Measurements from ENCODE around the gene SF3B3.

- TF ChIP-seq, protein P1, sequence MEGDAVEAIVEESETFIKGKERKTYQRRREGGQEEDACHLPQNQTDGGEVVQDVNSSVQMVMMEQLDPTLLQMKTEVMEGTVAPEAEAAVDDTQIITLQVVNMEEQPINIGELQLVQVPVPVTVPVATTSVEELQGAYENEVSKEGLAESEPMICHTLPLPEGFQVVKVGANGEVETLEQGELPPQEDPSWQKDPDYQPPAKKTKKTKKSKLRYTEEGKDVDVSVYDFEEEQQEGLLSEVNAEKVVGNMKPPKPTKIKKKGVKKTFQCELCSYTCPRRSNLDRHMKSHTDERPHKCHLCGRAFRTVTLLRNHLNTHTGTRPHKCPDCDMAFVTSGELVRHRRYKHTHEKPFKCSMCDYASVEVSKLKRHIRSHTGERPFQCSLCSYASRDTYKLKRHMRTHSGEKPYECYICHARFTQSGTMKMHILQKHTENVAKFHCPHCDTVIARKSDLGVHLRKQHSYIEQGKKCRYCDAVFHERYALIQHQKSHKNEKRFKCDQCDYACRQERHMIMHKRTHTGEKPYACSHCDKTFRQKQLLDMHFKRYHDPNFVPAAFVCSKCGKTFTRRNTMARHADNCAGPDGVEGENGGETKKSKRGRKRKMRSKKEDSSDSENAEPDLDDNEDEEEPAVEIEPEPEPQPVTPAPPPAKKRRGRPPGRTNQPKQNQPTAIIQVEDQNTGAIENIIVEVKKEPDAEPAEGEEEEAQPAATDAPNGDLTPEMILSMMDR (conservative IDR thresholded peaks at IDR 0.05; ENCODE audit: low read length), result no peak
- TF ChIP-seq EZH2phosphoT487 (IDR thresholded peaks at IDR 0.05; ENCODE audit: borderline replicate concordance, low read depth, low read length), result no peak
These were observed 49.1 kb upstream of the SF3B3 start for GRCh38 chr16:70474320-70475053.

Data from OCI-LY7 (cell line).